GM18861 (cell line): ENCODE data around the gene LILRA6.
"Not testable (repeated sequence)": the region's sequence is repeated elsewhere in the genome, so short reads cannot be mapped to it uniquely, and the experiment has no call there.

ENCODE experiments used
- ATAC-seq: cut with Tn5 transposase; IDR thresholded peaks from one replicate; pipeline ENCODE4 v1.9.1; 2021; ENCODE audit not compliant: unreplicated experiment

LILRA6 gene

GRCh38 chr19:54266133-54266532, 23.5 kb upstream of the LILRA6 start:
- ATAC-seq: no peak

DNA sequence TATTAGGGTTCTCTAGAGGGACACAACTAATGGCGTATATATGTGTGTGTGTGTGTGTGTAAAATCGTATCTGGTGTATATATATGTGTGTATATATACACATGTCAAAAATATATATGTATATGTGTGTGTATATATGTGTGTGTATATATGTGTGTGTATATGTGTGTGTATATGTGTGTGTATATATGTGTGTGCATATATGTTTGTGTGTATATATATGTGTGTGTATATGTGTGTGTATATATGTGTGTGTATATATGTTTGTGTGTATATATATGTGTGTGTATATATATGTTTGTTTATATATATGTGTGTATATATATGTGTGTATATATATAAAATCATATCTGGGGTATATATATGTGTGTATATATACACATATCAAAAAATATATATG, 19.9 kb upstream of the LILRA6 start:
- ATAC-seq: no peak

DNA sequence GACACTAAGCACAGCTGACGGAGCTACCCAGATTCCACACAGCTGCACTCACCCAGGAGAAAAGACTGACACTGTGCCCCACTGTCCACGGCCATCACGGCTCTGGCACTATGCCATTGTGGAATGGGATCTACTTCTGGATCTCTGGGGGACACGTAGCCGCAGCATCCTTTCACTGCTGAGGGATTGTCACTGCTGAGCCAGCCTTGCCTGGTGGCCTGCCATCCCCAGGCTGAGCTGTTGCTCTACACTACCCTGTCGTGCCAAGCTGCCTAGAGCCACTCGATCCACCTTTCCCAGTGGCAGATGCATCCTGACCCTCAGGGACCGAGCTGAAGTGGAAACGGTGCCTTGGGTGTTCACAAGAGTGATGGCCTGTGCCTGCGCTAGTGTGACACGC, 19.5 kb upstream of the LILRA6 start:
- no peak for ATAC-seq

DNA sequence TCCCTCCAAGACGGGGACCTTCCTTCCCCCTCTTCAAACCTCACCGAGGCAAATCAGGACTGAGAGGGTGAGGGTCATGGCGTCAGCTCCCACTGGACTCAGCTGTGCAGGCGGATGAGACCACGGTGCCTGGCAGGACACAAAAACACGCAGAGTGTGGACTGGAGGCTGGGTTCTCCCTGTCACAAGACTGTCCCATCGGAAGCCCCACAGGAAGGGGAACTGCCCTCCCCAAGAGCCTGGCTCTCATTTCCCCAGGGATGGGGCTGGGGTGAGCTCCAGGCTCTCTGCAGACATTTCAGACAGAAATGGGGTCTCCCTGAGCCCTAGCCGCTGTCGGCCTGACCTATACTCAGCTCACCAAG, 14.5 kb upstream of the LILRA6 start, which contains the start of gene LILRB5:
Gene LILRB5 (minus strand): TSS at position 158 of the 365 bp plus-strand sequence. CDS start 80 bp downstream, at position 78.
- no peak for ATAC-seq

DNA sequence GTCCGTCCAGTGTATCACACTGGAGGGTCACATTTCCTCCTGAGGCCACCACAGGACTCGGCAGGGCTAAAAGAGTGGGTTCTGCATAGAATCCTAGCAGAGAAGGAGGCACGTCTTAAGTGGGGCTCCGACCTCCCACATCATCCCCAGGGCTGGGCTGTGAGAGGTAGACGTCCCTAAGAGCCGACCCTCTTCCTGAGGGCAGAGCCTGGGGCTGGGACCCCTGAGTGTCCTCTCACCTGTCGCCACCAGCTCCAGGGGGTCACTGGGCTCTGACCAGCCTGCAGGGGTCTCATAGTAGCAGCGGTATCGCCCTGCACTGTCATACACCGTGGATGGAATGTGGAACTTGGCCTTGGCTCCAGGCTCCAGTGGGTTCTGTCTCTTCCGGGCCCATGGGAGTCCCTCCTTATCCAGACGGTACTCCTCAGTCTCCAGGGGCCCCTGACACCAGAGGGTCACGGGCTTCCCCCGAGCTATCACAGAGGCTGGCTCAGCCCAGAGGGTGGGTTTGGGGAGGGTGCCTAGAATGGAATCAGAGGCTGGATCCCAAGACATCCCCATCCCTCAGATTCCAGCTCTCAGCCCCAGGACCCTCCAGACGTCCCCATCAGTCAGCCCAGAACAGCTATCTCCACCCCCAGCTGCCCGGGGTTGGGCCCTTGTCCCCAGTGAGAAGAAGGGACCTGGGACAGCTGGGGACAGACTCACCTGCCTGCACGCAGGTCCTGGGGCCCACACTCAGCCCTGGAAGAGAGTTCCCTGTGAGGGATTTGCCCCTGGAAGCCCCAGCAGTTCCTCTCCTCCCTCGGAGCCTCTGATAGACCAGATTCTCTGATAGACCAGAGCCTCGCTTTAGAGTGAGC, 13.9 kb upstream of the LILRA6 start:
- ATAC-seq: no peak

DNA sequence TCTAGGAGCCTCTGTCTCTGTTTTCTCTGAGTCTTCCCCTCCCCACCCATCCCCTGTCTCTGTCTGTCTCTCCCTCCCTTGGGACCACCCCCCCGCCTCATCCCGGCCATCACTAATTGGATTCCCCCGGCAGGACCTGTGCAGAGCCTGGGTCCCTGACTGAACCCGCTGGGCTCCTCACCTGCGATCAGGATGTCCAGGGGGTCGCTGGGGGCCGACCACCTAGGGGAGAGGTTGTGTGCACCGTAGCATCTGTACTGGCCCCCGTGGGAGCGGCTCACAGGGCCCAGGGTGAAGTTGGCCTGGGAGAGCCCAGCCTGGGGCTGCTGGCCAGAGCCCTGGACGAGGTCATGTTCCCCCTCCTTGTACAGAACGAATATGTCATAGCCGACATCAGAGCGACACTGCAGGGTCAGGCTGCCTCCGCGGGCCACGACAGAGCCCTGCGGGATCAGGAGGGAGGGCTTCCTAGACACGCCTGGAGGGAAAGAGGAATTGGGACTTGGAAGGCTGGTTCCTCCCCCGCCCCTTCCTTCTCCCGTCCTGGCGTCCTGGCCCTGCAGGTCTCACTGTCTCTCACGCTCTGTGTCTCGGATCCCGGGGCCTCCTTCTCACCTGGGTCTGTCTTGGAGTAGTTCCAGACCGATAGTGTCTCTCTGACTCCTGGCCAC, 12.7 kb upstream of the LILRA6 start:
- ATAC-seq: no peak

GRCh38 chr19:54254195-54254906, 11.8 kb upstream of the LILRA6 start:
- ATAC-seq: no peak

DNA sequence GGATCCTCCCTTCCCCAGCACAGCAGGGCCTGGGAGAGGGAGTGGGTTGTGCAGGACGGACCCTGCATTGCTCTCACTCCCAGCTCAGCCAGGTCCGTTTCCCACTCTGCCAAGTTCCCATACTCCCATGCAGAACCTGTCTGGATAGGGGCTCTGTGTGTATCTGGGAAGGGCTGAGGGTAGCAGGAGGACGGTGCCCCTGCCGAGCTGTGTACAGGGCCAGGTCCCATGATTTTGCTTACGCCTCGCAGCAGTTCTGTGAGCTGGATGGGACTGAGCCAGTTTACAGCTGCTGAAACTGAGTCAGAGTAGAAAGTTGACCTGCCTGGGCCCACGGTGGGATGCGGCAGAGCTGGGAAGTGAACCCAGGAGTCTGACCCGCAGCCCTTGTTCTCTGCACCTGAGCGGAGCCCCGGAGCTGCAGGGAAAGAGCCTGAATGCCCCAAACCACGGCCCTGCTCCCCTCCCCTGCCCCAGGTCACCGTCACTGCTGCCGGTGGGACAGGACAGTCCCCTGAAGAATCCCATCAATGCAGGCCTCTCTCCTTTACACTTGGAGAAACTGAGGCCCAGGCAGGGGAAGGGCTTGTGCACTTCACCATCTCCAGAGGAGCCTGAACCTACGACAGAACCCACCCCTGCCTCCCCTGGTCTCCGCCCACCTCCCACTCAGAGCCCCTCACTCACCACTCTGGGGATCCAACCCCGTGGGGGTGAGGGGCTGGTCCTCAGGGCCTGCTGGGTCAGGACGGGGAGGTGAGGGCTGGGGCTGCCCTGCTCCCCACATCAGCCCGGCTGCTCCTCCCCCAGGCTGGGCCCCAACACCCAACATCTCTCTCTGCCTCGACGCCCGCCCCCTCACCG, 11.0 kb upstream of the LILRA6 start:
- no peak for ATAC-seq

DNA sequence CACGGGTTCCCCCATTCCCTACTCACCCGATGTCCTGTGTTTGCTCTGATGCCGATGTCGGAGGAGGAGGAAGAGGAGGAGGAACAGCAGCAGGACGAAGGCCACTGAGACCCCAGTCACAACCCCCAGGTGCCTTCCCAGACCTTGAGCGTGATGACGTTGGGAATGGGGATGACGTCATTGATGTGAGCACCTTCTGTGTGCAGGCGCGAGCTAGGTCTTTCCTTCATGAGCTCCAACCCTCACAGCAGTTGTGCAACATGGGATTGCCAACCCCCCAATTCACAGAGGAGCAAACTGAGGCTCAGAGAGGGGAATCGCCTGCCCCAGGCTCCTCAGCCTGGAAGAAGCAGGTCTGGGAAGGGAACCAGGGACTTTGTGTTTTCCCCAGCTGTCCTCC, 10.3 kb upstream of the LILRA6 start:
- ATAC-seq: no peak

DNA sequence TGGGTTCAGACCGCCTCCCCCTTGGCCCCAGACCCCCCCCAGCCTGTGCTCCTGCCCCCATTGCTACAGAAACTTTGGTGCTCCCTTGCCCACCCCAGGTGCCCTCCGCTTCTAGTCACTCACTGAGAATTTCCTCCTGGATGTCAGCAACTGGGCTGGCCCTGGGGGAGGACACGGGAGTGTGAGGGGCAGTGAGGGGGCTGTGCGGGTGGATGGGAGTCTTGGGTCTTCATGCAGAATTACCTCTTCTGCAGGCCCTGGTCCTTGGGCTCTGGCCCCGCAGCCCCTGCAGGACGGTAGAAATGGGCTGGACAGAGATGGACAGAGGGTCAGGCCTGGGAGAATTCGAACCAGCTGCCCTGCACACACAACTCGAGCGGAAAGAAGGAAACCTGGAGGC, 9.7 kb upstream of the LILRA6 start:
- ATAC-seq: no peak

GRCh38 chr19:54248016-54248601, 5.5 kb upstream of the LILRA6 start:
- no peak for ATAC-seq

GRCh38 chr19:54247106-54247930, 4.7 kb upstream of the LILRA6 start:
- ATAC-seq: no peak

- no peak for ATAC-seq
These were observed 3.3 kb upstream of the LILRA6 start for GRCh38 chr19:54245936-54246335.

DNA sequence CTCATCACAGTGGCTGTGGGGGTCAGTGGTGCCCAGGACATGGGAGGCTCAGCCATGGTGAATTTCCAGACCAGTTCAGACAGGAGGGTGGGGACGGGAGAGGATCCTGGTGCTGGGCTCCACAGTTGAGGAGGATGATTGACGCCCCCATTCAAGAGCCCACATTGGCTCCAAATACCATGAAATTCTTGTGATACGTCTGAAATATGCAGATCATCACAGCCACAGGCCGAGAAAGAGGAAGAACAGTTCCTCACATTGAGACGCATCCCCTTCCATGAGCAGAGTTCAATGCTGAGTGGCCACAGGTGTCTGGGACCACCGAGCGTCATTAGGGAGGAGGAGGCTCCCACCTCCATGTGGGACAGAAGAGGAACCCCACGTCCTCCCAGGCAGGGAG, 1.2 kb upstream of the LILRA6 start:
- ATAC-seq: not testable (repeated sequence)

GRCh38 chr19:54242234-54242633, 356 bp downstream of the LILRA6 start:
- not testable (repeated sequence) for ATAC-seq

DNA sequence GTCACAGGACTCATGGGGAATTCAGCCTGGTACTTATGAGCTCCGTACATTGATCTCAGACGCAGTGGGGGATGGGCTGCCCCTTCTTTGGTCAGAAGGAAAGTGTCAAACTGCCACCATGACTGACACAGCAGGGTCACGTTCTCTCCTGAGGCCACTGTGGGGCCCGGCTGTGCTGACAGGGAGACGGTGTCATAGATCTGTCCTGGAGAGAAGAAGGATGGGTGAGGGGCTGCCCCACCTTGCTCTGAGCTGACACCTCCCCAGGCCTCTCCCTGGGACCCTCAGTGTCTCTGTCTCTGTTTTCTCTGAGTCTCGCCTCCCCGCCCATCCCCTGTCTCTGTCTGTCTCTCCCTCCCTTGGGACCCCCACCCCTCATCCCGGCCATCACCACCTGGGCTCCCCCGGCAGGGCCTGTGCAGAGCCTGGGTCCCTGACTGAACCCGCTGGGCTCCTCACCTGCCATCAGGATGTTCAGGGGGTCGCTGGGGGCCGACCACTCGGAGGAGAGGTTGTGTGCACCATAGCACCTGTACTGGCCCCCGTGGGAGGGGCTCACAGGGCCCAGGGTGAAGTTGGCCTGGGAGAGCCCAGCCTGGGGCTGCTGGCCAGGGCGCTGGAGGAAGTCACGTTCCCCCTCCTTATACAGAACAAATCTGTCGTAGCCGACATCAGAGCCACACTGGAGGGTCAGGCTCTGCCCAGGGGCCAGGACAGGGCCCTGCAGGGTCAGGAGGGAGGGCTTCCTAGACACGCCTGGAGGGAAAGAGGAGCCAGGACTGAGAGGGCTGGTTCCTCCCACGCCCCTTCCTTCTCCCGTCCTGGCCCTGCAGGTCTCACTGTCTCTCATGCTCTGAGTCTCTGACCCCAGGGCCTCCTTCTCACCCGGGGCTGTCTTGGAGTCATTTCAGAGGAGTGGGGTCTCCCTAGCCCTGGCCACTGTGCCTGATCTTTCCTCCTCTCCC, 1.9 kb downstream of the LILRA6 start:
- not testable (repeated sequence) for ATAC-seq

DNA sequence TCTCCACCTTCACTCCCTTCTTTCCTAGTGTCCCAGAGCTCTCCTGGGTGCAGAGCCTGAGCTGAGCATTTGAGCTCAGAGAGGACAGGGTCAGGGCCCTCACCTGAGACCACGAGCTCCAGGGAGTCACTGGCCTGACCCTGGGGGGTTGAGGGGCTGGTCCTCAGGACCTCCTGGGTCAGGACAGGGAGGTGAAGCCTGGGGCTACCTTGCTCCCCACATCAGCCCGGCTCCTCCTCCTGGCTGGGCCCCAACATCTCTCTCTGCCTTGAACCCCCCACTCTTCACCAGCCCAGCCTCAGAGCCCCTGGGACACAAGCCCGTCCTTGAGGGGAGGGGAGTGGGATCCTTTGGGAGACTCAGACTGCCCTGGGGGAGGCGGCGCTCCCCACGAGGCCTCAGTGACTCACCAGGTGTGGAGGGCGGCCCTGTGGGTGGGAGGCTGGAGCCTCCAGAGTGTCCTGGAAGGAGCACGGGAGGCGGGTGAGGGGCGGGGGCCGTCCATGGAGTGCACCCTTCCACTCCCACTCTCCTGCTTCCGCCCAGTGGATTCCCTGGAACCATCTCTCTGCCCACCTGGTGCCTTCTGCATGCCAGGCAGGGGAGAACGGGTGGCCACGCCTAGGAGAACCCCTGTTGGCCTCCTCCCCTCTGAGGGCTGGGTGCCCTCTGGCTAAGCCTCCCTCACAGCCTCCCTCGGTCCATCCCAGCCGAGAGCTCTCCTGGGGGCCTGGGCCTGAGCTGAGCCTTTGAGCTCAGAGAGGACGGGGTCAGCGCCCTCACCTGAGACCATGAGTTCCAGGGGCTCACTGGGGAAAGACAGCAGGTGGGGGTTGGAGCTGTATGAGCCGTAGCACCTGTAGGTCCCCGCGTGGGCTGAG, 2.9 kb downstream of the LILRA6 start:
- ATAC-seq: not testable (repeated sequence)
